H1 (cell line): Measurements from ENCODE around the gene TMEM106C. TPM values are rescaled to one million over a fixed set of nuclear protein-coding genes. Genes with fewer than 3 reads are reported as not detected.

Source experiments
- CTCF ChIA-PET: fragments of 300-600 bp; sonication (Branson Sonifier 250); formaldehyde crosslinking; loops from one replicate; lab custom pipeline; 2021; ENCODE audit not compliant: partially characterized antibody; lab: Charles Lee
- POLR2A ChIA-PET: fragments of 300-600 bp; sonication (Branson Sonifier 250); formaldehyde crosslinking; loops from one replicate; lab custom pipeline; 2021; ENCODE audit warnings: inconsistent platforms; ENCODE audit not compliant: partially characterized antibody; lab: Charles Lee
- DNase-seq, 2 experiments: peaks; one replicate each; pipeline versions ENCODE4 v3.0.0 to v3.0.0-alpha.2; 2010 to 2022; ENCODE audit warnings: low spot score in 2 of 2, low read depth in 1 of 2, mixed read lengths in 1 of 2
- FAIRE-seq: peaks from 2 replicates; lab custom pipeline; 2011; peaks lifted over from hg19 to GRCh38; lab: Jason Lieb, UNC
- H2AFZ ChIP-seq: 2 replicates; pipeline ENCODE4 v1.8.1; 2012; ENCODE audit warnings: low read length, inconsistent platforms
- H2AK5ac ChIP-seq: 2 replicates; pipeline ENCODE4 v1.6.1; 2013; ENCODE audit warnings: low read depth, low read length
- H2BK120ac ChIP-seq: replicated peaks from 2 replicates; pipeline ENCODE3; 2013; ENCODE audit warnings: low read depth, low read length, inconsistent platforms
- H2BK12ac ChIP-seq: 2 replicates; pipeline ENCODE4 v1.6.1; 2013; ENCODE audit warnings: low read depth, low read length
- H2BK15ac ChIP-seq: 2 replicates; pipeline ENCODE4 v1.6.1; 2013; ENCODE audit warnings: low read length
- H2BK20ac ChIP-seq: 2 replicates; pipeline ENCODE4 v1.6.1; 2013; ENCODE audit warnings: low read length
- H2BK5ac ChIP-seq: 2 replicates; pipeline ENCODE4 v1.6.1; 2013; ENCODE audit warnings: low read depth, low read length
- H3K14ac ChIP-seq: 2 replicates; pipeline ENCODE4 v1.6.1; 2013; ENCODE audit warnings: inconsistent platforms; ENCODE audit not compliant: insufficient read length
- H3K18ac ChIP-seq: 2 replicates; pipeline ENCODE4 v1.6.1; 2013; ENCODE audit warnings: low read length; ENCODE audit errors: extremely low read depth
- H3K23ac ChIP-seq: 2 replicates; pipeline ENCODE4 v1.6.1; 2013; ENCODE audit warnings: inconsistent platforms; ENCODE audit not compliant: insufficient read length
- H3K23me2 ChIP-seq: 2 replicates; pipeline ENCODE4 v1.6.1; 2013; ENCODE audit warnings: low read depth, low read length
- H3K27ac ChIP-seq: 2 replicates; pipeline ENCODE4 v1.6.1; 2011; ENCODE audit warnings: low read depth, low read length, inconsistent platforms
- H3K27me3 ChIP-seq, 4 experiments: replicated peaks in 1 of 4; 1 replicate in 1 of 4; 2 replicates in 3 of 4; pipeline versions ENCODE4 v1.6.1 to v1.8.1; 2011 to 2013; ENCODE audit warnings: low read length in 3 of 4, mild to moderate bottlenecking in 3 of 4, inconsistent platforms in 2 of 4, mixed read lengths in 2 of 4, moderate library complexity in 1 of 4; ENCODE audit not compliant: control insufficient read depth in 3 of 4, insufficient read depth in 3 of 4; ENCODE audit errors: extremely low read depth in 1 of 4
- H3K36me3 ChIP-seq, 4 experiments: 2 replicates each; pipeline versions ENCODE4 v1.6.1 to v1.8.1; 2011 to 2013; ENCODE audit warnings: mild to moderate bottlenecking in 4 of 4, low read length in 3 of 4, moderate library complexity in 2 of 4, control low read depth in 1 of 4, inconsistent platforms in 1 of 4; ENCODE audit not compliant: insufficient read depth in 4 of 4, control insufficient read depth in 2 of 4
- H3K4ac ChIP-seq: replicated peaks from 2 replicates; pipeline ENCODE3; 2013; ENCODE audit warnings: low read length, low read depth, mixed read lengths, inconsistent platforms; ENCODE audit not compliant: insufficient read length
- H3K4me1 ChIP-seq, 4 experiments: replicated peaks in 1 of 4; 1 replicate in 1 of 4; 2 replicates in 3 of 4; pipeline versions ENCODE4 v1.6.1 to v1.8.1; 2011 to 2013; ENCODE audit warnings: low read length in 3 of 4, inconsistent platforms in 2 of 4, mixed read lengths in 1 of 4; ENCODE audit not compliant: insufficient read depth in 4 of 4, control insufficient read depth in 3 of 4
- H3K4me2 ChIP-seq, 2 experiments: 2 replicates each; pipeline versions ENCODE4 v1.6.1 to v1.8.1; 2011 to 2013; ENCODE audit warnings: low read depth in 2 of 2, low read length in 2 of 2, control low read depth in 1 of 2, inconsistent platforms in 1 of 2, mild to moderate bottlenecking in 1 of 2; ENCODE audit not compliant: insufficient read depth in 1 of 2
- H3K4me3 ChIP-seq, 4 experiments: fragments of 200-600, 300-600 bp in 1 of 4; sonication (generic), shearing (Covaris generic), sonication (Bioruptor Twin) in 1 of 4; 2 replicates each; pipeline versions ENCODE4 v1.5.1 to v1.8.1; 2011 to 2016; ENCODE audit warnings: low read length in 4 of 4, low read depth in 3 of 4, control low read depth in 2 of 4, inconsistent platforms in 2 of 4, mild to moderate bottlenecking in 2 of 4, mixed read lengths in 1 of 4, moderate library complexity in 1 of 4; ENCODE audit not compliant: insufficient read depth in 2 of 4; ENCODE audit errors: extremely low read depth in 1 of 4
- H3K56ac ChIP-seq: replicated peaks from 2 replicates; pipeline ENCODE3; 2013; ENCODE audit warnings: low read depth, mild to moderate bottlenecking, mixed read lengths, low read length, inconsistent platforms; ENCODE audit not compliant: insufficient read length
- H3K79me1 ChIP-seq: 2 replicates; pipeline ENCODE4 v1.6.1; 2013; ENCODE audit warnings: low read depth, low read length, control low read depth
- H3K79me2 ChIP-seq, 2 experiments: 2 replicates each; pipeline versions ENCODE4 v1.6.1 to v1.8.1; 2012 to 2013; ENCODE audit warnings: low read length in 2 of 2, mild to moderate bottlenecking in 2 of 2, inconsistent platforms in 1 of 2; ENCODE audit not compliant: insufficient read depth in 2 of 2, control insufficient read depth in 1 of 2
- H3K9ac ChIP-seq, 4 experiments: replicated peaks in 1 of 4; 1 replicate in 1 of 4; 2 replicates in 3 of 4; pipeline versions ENCODE4 v1.6.1 to v1.8.1; 2011 to 2013; ENCODE audit warnings: low read depth in 3 of 4, low read length in 3 of 4, control low read depth in 2 of 4, mild to moderate bottlenecking in 2 of 4, moderate library complexity in 2 of 4, inconsistent platforms in 1 of 4; ENCODE audit errors: extremely low read depth in 1 of 4
- H3K9me3 ChIP-seq, 2 experiments: 2 replicates each; pipeline versions ENCODE4 v1.6.1 to v1.8.1; 2012 to 2013; ENCODE audit warnings: mild to moderate bottlenecking in 2 of 2, moderate library complexity in 2 of 2, control low read depth in 1 of 2, inconsistent platforms in 1 of 2, low read depth in 1 of 2, low read length in 1 of 2, mixed read lengths in 1 of 2; ENCODE audit not compliant: insufficient read depth in 2 of 2
- H4K20me1 ChIP-seq, 2 experiments: replicated peaks in 1 of 2; 2 replicates each; pipeline versions ENCODE3 to v1.8.1; 2011 to 2013; ENCODE audit warnings: inconsistent platforms in 2 of 2, low read length in 2 of 2, mild to moderate bottlenecking in 1 of 2; ENCODE audit not compliant: insufficient read depth in 2 of 2, control insufficient read depth in 1 of 2
- H4K5ac ChIP-seq: 2 replicates; pipeline ENCODE4 v1.6.1; 2013; ENCODE audit warnings: low read length, low read depth, mixed read lengths, inconsistent platforms; ENCODE audit not compliant: insufficient read length
- H4K8ac ChIP-seq: 2 replicates; pipeline ENCODE4 v1.8.0; 2013; ENCODE audit warnings: mild to moderate bottlenecking, moderate library complexity, low read length, inconsistent platforms; ENCODE audit not compliant: insufficient read depth; ENCODE audit errors: extremely low read depth
- H4K91ac ChIP-seq: replicated peaks from 2 replicates; pipeline ENCODE3; 2013; ENCODE audit warnings: low read length, mixed read lengths, inconsistent platforms; ENCODE audit not compliant: insufficient read length
- ATF3 ChIP-seq: IDR thresholded peaks from 2 replicates; pipeline ENCODE4 v1.6.1; 2011; ENCODE audit warnings: low read depth, mild to moderate bottlenecking, low read length; ENCODE audit not compliant: insufficient read depth
- BACH1 ChIP-seq: IDR thresholded peaks from 2 replicates; pipeline ENCODE4 v1.6.1; 2012; ENCODE audit warnings: low read length, improper control_type of control experiment
- BRCA1 ChIP-seq: IDR thresholded peaks from 2 replicates; pipeline ENCODE4 v1.6.1; 2012; ENCODE audit warnings: low read depth, low read length, improper control_type of control experiment
- EGR1 ChIP-seq: IDR thresholded peaks from 2 replicates; pipeline ENCODE4 v1.6.1; 2011; ENCODE audit warnings: low read depth, low read length, borderline replicate concordance
- KDM1A ChIP-seq: fragments of 200-600, 300-600 bp; sonication (generic); IDR thresholded peaks from 2 replicates; pipeline ENCODE4 v1.7.1; 2016; ENCODE audit warnings: mild to moderate bottlenecking, low read length, borderline replicate concordance
- POLR2A ChIP-seq, 2 experiments: IDR thresholded peaks; 1 replicate in 1 of 2; 2 replicates in 1 of 2; pipeline ENCODE4 v1.6.1; 2011; ENCODE audit warnings: low read depth in 2 of 2, low read length in 2 of 2, mild to moderate bottlenecking in 2 of 2; ENCODE audit errors: control extremely low read depth in 1 of 2
- RXRA ChIP-seq: IDR thresholded peaks from 2 replicates; pipeline ENCODE4 v1.6.1; 2011; ENCODE audit warnings: low read depth, mild to moderate bottlenecking, low read length, moderate library complexity; ENCODE audit not compliant: insufficient read depth
- SIRT6 ChIP-seq: IDR thresholded peaks from one replicate; pipeline ENCODE4 v1.7.1; 2012; ENCODE audit warnings: low read length, inconsistent platforms
- SP2 ChIP-seq: IDR thresholded peaks from 2 replicates; pipeline ENCODE4 v1.6.1; 2012; ENCODE audit warnings: mild to moderate bottlenecking, low read length, inconsistent platforms
- TEAD4 ChIP-seq: IDR thresholded peaks from 2 replicates; pipeline ENCODE4 v1.6.1; 2012; ENCODE audit warnings: low read depth, low read length, inconsistent platforms, mixed read lengths
- WGBS, 2 experiments: shearing (Covaris generic) in 1 of 2; methylation state at CpG; one replicate each; pipeline versions ENCODE4 v1.1.6 to v1.1.7; 2013 to 2015; ENCODE audit warnings: low lambda C conversion rate in 2 of 2, mixed read lengths in 2 of 2, inconsistent platforms in 1 of 2, low coverage in 1 of 2, missing lambda C conversion rate in 1 of 2; ENCODE audit not compliant: insufficient replicate concordance in 2 of 2, insufficient coverage in 1 of 2, insufficient read length in 1 of 2; ENCODE audit errors: extremely low coverage in 1 of 2, missing lambda C conversion rate in 1 of 2; 5-methylcytosine and 5-hydroxymethylcytosine counted together
- polyA plus RNA-seq, 7 experiments: library from polyadenylated mRNA; depleted of rRNA in 3 of 7; stranded (reverse) in 5 of 7; unstranded in 2 of 7; fragments of >200 nt in 5 of 7; fragments of 200-250 nt in 2 of 7; gene quantifications; 1 replicate in 5 of 7; 2 replicates in 1 of 7; 4 replicates in 1 of 7; pipeline versions ENCODE4 v1.2.1 to v1.2.3, GENCODE V29; 2011 to 2013; ENCODE audit warnings: missing spikeins in 2 of 7, mixed read lengths in 2 of 7
- total RNA-seq: library from RNA; stranded (reverse); fragmentation: NEBNext Ultra II Directional; extraction: Animal tissue kit (Norgen Biotek cat#: 25700); gene quantifications from 2 replicates; pipeline ENCODE4 v1.2.1, GENCODE V29; 2021

TMEM106C gene
- total and polyA plus RNA-seq, 2 of the 8 experiments (the other 6 are each of a cell fraction or from before 2014, with no cell fraction given), result 36.6 to 45.3 TPM

GRCh38 chr12:47943623-47944340, 19.6 kb upstream of the TMEM106C start:
- H3K79me1 ChIP-seq, result no peaks in the 10 kb centered on the region
- WGBS, 2 experiments, result 83% methylated on average over 11 of the region's 12 CpGs; no CpG with 5 or more reads in 1 of the 2 experiments
- no peaks in the 10 kb centered on the region for H3K9me3 ChIP-seq
- H3K18ac ChIP-seq, result no peak overlapping the region; the same call in 1 of the 2 replicates
- no peak for TF ChIP-seq POLR2A (IDR thresholded peaks at IDR 0.05; ENCODE audit: control extremely low read depth in 1 of 2, low read depth in 2 of 2, low read length in 2 of 2)
- TF ChIP-seq TEAD4, result no peak
- TF ChIP-seq SP2, result no peak
- TF ChIP-seq ATF3, result no peak
- TF ChIP-seq BRCA1, result no peak
- no peak for TF ChIP-seq BACH1
- no peak for TF ChIP-seq KDM1A
- no peak for TF ChIP-seq RXRA
- no peak for TF ChIP-seq SIRT6
- no peak for TF ChIP-seq EGR1
- no peak for DNase-seq
- H2AK5ac ChIP-seq, result no peak overlapping the region
- H3K36me3 ChIP-seq, result no peaks in the 10 kb centered on the region
- 0 out of 2 replicates have a peak overlapping the region, but pooled peaks have one; percentile 13 for H2BK20ac ChIP-seq
- H4K20me1 ChIP-seq, result peaks cover 0 to 2% of the 10 kb centered on the region in 2 experiments
- no peak overlapping the region for H3K9ac ChIP-seq
- H3K4me1 ChIP-seq, result peaks cover 0 to 16% (median 13%) of the 10 kb centered on the region in 4 experiments; a peak in 5 of 7 replicates
- no peak overlapping the region for H4K5ac ChIP-seq
- no peak overlapping the region for H2BK120ac ChIP-seq
- H3K4me3 ChIP-seq, result no peak overlapping the region
- POLR2A ChIA-PET, result interaction anchor here (1.1 kb wide), 1 partner anchor 38 kb away, joined by 3 read pairs; no protein-coding TSS in a partner anchor
- 0 out of 2 replicates have a peak overlapping the region, but pooled peaks have one; percentile 50 for H2BK12ac ChIP-seq
- H3K56ac ChIP-seq, result no peak overlapping the region
- H3K23ac ChIP-seq, result no peak overlapping the region
- CTCF ChIA-PET, result interaction anchor here (0.6 to 2.6 kb wide), 6 partner anchors 20 to 242 kb away, joined by 3 to 7 read pairs (median 3); partner anchors contain the start of genes TMEM106C and VDR
- peak overlapping the region; percentile 30; the same call in 1 of the 2 replicates for H2BK5ac ChIP-seq
- no peak overlapping the region for H3K27ac ChIP-seq
- H3K27me3 ChIP-seq, result peaks cover 0 to 20% (median 16%) of the 10 kb centered on the region in 4 experiments; a peak in 5 of 7 replicates
- no peak overlapping the region for H3K14ac ChIP-seq
- H4K91ac ChIP-seq, result no peak overlapping the region
- H2BK15ac ChIP-seq, result peak overlapping the region; percentile 81
- no peak for FAIRE-seq
- no peak overlapping the region for H2AFZ ChIP-seq
- H3K23me2 ChIP-seq, result peaks cover 6% of the 10 kb centered on the region
- H3K4ac ChIP-seq, result no peak overlapping the region
- no peak overlapping the region for H4K8ac ChIP-seq
- no peak overlapping the region; a peak in 1 of 4 replicates for H3K4me2 ChIP-seq
- H3K79me2 ChIP-seq, result no peaks in the 10 kb centered on the region
